MG63 (cell line): ENCODE data around the gene ELFN1. TPM values are rescaled to one million over a fixed set of nuclear protein-coding genes. Genes with fewer than 3 reads are reported as not detected.
"Not testable (repeated sequence)": the region's sequence is repeated elsewhere in the genome, so short reads cannot be mapped to it uniquely, and the experiment has no call there.

ENCODE experiments used
- DNase-seq: peaks from one replicate; pipeline ENCODE4 v3.0.0-alpha.2; 2020
- H3K27me3 ChIP-seq: fragments of 250-450 bp; sonication (Bioruptor Pico); 2 replicates; pipeline ENCODE4 v1.5.1; 2020; ENCODE audit warnings: mild to moderate bottlenecking, moderate library complexity
- H3K36me3 ChIP-seq: fragments of 250-450 bp; sonication (Bioruptor Pico); 2 replicates; pipeline ENCODE4 v1.5.1; 2020; ENCODE audit warnings: mild to moderate bottlenecking, moderate library complexity
- H3K4me3 ChIP-seq: fragments of 250-450 bp; sonication (Bioruptor Pico); 2 replicates; pipeline ENCODE4 v1.5.1; 2020; ENCODE audit warnings: mild to moderate bottlenecking, moderate library complexity
- H3K9me3 ChIP-seq: fragments of 250-450 bp; sonication (Bioruptor Pico); 2 replicates; pipeline ENCODE4 v1.5.1; 2020; ENCODE audit warnings: mild to moderate bottlenecking, moderate library complexity
- total RNA-seq: library from RNA; depleted of rRNA; stranded (reverse); fragments of >200 nt; shearing (Covaris generic); gene quantifications from 2 replicates; pipeline ENCODE4 v1.2.3, GENCODE V29; 2014; ENCODE audit warnings: low replicate concordance

Gene ELFN1
- total RNA-seq, 1 experiment from 2014 or later = 0.56 TPM

GRCh38 chr7:1718850-1719249, 48.8 kb downstream of the ELFN1 start:
- not testable (repeated sequence) for DNase-seq, H3K4me3 ChIP-seq, H3K27me3 ChIP-seq, H3K9me3 ChIP-seq, H3K36me3 ChIP-seq

- H3K4me3 ChIP-seq, H3K36me3 ChIP-seq, DNase-seq, H3K9me3 ChIP-seq, H3K27me3 ChIP-seq: not testable (repeated sequence)
These were observed 49.2 kb downstream of the ELFN1 start for GRCh38 chr7:1719256-1719655.

DNA sequence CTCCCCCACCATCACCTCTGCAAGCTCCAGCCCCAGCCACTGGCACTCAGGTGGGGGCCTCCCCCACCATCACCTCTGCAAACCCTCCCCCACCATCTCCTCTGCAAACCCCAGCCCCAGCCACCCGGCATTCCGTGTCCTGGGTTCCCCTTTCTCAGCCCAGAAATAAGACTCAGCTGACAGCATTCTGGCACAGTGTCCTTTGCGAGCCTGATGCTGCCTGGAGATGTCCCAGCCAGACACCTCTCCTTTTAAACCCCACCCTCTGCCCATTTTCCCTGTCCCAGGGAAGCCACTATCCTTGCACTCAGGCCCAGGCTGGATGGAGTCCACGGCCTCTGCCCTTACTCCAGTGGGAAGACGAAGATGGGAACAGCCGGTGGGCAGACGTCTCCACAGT, 49.8 kb downstream of the ELFN1 start:
- Histone ChIP-seq H3K4me3 (no peak overlapping the region), H3K9me3 (no peaks in the 10 kb centered on the region), H3K27me3 (no peaks in the 10 kb centered on the region), H3K36me3 (no peaks in the 10 kb centered on the region)
- no peak for DNase-seq

DNA sequence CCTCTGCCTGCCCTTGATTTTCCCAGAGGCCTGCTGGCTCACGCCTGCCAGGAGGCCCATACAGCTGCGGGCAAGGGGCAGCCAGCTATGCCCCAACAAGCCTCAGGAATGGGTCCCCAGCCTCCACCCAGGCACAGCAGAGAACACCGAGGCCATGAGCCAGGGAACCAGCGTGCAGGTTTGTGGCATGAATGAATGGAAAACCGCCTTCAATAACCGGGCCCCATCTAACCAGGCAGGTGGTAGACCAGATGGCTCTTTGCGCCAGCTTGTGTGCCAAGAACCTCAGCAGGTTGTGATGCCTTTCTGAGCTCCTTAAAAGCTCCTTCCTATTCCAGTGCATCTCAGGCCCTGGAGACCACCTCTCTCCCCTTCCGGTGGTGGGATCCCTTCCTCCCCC, 50.2 kb downstream of the ELFN1 start:
- no peaks in the 10 kb centered on the region for H3K27me3 ChIP-seq
- no peaks in the 10 kb centered on the region for H3K36me3 ChIP-seq
- no peak overlapping the region for H3K4me3 ChIP-seq
- no peak for DNase-seq
- H3K9me3 ChIP-seq = no peaks in the 10 kb centered on the region

DNA sequence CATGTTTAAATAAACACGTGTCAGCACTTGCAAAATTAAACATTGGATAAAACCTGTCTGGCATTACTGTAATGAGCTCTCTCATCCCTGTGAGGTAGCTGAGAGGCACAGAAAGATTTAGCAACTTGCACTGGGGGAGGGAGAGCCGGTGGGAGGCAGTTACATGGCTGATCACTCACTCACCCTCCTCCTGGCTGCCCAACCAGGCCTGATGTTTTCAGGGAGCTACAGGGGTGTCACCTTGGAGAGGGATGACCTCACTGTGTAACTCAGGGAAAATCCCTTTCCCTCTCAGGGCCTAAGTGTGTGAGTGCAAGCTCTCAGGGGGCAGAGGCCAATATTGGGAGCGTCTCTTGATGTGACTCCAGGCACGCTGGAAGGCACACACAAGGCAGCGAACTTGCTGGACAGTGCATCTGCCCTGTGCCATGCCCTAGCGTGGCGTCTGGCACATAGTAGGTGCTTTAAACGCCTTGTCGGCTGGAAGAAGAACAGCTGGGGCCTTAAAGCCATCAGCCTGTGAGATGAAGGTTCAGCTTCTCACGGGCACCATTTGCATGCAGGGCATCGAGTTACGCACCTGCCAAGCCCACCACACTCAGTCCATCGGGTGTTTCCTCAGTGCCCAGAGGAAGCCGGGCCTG, 51.1 kb downstream of the ELFN1 start:
- H3K27me3 ChIP-seq = no peaks in the 10 kb centered on the region
- no peaks in the 10 kb centered on the region for H3K36me3 ChIP-seq
- no peaks in the 10 kb centered on the region for H3K9me3 ChIP-seq
- no peak overlapping the region for H3K4me3 ChIP-seq
- DNase-seq = no peak

DNA sequence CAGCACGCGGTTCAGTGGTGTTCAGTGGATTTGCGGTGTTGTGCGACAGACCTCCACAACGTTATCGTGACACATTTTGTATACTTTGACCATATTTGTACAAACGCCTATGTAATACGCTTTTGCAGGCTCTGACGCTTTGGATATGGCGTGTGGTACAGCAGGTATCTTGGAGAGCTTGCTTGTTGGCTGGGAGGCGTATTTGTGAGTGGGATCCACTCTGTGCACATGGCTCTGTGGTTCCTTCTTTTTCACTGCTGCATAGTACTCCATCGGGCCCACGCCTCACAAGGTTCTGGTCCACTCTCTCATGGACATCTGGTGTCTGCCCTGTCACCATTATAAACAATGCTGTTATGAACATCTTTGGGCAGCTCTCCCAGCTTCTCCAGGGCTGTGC, 53.2 kb downstream of the ELFN1 start:
- Histone ChIP-seq H3K4me3 (no peak overlapping the region), H3K27me3 (no peaks in the 10 kb centered on the region), H3K36me3 (no peaks in the 10 kb centered on the region), H3K9me3 (no peaks in the 10 kb centered on the region)
- DNase-seq = no peak

DNA sequence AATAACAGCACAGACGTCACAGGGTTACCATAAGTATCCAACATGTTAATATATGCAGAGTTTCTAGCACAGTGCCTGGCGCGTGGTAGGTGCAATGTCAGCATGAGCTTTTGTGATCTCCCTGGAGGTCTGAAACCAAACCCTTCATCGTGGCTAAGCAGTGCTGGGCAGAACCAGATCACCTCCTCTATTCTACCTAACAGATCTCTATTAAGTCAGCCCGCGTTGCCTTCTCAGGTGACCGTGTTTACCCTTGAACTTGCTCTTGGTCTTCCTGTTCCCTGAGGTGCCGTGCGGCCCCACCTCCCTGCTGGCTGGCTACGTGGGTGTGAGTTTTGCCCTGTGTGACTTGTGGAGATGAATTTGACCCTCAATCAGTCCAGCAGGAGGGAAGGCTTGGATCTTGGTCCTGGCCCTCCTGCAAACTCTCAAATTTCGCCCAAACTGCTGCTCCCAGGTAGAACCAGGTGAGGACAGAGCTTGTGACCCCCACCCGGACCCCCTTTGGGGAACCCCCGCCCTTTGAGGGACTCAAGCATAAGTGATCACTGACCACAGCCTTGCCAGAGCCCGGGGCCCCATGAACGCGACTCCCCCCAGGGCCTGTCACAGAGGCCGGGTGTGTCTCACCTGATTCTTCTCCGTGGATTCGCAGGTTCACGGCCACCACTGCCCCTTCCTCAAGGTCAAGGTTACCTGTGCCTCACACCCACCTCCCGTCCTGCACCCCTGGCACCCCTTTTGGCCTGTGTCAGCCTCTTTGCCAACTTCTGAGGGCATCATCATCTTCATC, 54.2 kb downstream of the ELFN1 start:
- Histone ChIP-seq H3K9me3 (no peaks in the 10 kb centered on the region), H3K4me3 (no peak overlapping the region), H3K27me3 (no peaks in the 10 kb centered on the region), H3K36me3 (no peaks in the 10 kb centered on the region)
- no peak for DNase-seq

DNA sequence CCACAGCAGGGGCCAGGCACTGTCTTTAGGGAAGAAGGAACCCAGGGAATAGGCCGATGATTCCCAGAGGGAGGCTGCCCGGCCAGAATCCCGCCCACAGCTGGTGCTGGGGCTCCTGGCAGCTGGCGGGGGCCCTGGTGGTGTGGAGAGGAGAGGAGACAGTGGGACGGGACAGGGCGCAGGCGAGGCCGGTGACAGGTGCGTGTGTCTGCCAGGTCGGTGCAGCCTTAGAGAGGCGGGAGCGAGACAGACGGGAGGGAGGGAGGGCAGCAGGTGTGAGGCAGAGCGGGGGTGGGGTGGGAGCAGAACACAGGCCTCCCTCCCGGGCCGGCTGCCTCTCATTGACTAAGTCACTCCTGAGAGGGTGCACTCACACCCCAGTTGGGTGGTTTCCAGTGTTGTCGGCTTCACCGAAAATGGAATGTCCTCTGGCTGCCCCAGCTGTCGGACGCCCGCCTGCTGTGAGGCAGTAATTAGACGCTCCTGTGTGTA, 55.2 kb downstream of the ELFN1 start:
- H3K9me3 ChIP-seq = no peaks in the 10 kb centered on the region
- H3K27me3 ChIP-seq = no peaks in the 10 kb centered on the region
- no peak overlapping the region for H3K4me3 ChIP-seq
- no peak for DNase-seq
- no peaks in the 10 kb centered on the region for H3K36me3 ChIP-seq

DNA sequence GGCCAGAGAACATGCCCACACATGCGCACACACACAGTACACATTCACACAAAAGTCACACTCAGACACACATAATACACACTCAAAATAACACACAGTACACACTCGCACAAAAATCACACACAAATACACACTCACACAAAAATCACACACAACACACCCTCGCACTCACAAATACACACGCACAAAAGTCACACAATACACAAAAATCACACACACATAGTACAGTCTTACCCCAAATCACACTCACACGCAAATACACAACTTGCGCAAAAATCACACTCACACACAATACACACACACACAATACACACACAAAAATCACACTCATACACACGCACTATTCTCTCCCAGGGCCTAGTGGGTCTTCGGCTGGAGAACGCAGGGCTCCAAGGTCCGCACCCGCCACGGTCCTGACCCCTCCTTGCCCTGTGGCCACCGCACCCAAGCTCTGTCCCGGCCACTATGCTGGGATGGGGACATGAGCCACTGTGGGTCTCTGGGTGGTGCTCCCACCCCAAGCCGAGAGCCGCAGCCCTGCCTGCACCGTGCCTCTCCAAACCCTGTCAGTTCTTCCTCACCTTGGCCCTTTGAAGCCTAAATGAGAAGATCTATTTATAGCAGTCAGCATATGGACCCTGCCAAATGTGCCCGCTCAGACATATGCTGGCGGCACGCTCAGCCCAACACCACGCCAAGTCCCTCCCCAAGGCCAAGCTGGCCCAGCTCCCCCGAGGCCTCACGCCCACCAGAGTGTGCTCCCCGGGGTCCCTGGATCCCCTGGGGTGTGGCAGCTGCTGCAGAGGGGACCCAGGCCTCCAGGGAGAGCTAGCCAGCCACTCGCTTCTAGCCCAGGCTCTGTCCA, 55.9 kb downstream of the ELFN1 start:
- H3K4me3 ChIP-seq = no peak overlapping the region

DNA sequence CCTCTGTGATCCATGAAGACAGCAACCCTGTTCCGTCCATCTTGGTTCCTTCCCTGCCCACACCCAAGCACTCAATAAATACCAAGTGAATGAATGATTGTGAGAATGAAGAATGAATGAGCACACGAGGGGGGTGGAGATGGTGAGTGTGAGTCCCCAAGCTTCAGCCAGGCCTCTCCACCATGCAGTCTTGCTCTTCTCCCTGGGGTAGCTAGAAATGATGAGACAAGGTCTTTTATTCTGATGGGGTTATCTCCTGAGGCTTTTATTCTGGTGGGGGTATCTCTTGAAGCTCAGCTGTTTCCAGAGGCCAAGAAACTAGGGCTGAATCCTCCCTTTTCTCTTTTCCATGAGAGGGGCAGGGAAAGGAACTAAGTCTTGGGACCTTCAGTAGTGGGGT, 57.0 kb downstream of the ELFN1 start:
- Histone ChIP-seq H3K27me3 (no peaks in the 10 kb centered on the region), H3K36me3 (no peaks in the 10 kb centered on the region), H3K9me3 (no peaks in the 10 kb centered on the region), H3K4me3 (no peak overlapping the region)
- no peak for DNase-seq

More for the DNA sequence above, 55.9 kb downstream of the ELFN1 start:
- H3K27me3 ChIP-seq = no peaks in the 10 kb centered on the region
- no peak for DNase-seq
- no peaks in the 10 kb centered on the region for H3K36me3 ChIP-seq
- H3K9me3 ChIP-seq = no peaks in the 10 kb centered on the region

- Histone ChIP-seq H3K27me3 (no peaks in the 10 kb centered on the region), H3K36me3 (no peaks in the 10 kb centered on the region), H3K9me3 (no peaks in the 10 kb centered on the region), H3K4me3 (no peak overlapping the region)
- DNase-seq = no peak
These were observed 57.9 kb downstream of the ELFN1 start for GRCh38 chr7:1727812-1728570.

GRCh38 chr7:1729183-1729582, 59.1 kb downstream of the ELFN1 start:
- Histone ChIP-seq H3K36me3 (no peaks in the 10 kb centered on the region), H3K9me3 (no peaks in the 10 kb centered on the region), H3K4me3 (no peak overlapping the region), H3K27me3 (no peaks in the 10 kb centered on the region)
- DNase-seq = no peak

- no peak for DNase-seq
- Histone ChIP-seq H3K4me3 (no peak overlapping the region), H3K9me3 (no peaks in the 10 kb centered on the region), H3K27me3 (no peaks in the 10 kb centered on the region), H3K36me3 (no peaks in the 10 kb centered on the region)
These were observed 59.7 kb downstream of the ELFN1 start for GRCh38 chr7:1729773-1730172.

DNA sequence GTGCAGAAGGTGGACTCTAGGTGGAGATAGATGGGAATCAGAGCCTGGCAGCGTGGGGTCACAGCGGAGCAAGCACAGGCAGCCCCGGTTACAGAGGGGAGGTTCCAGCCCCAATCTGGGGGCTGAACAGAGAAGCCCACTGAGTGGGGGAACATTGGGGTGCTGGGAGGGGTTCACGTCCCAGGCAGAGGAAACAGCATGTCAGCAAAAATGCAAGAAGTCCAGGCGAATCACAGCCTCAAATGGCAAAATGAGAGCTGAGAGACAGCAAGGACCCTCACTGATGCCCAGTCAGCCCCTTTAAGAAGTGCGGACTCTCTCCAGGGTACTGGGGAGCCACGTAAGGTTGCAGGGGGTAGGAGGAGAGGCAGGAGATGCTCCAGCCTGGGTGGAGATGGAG, 62.0 kb downstream of the ELFN1 start:
- DNase-seq = no peak
- no peak overlapping the region for H3K4me3 ChIP-seq
- H3K27me3 ChIP-seq = no peaks in the 10 kb centered on the region
- H3K9me3 ChIP-seq = no peaks in the 10 kb centered on the region
- no peaks in the 10 kb centered on the region for H3K36me3 ChIP-seq

DNA sequence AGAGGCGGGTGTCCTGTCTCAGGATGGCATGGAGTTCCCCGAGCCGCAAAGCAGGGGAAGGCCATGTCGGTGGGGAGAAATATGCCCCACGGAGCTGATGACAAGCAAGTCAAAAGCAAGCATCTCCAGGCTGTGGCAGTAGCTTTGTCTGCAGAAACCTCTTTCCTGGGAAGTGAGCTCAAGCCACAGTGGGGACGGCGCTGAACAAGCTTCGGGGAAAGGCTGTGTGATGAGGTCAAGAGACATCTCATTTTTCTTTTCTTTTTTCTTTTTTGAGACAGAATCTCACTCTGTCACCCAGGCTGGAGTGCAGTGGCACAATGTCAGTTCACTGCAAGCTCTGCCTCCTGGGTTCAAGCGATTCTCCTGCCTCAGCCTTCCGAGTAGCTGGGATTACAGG, 62.6 kb downstream of the ELFN1 start:
- Histone ChIP-seq H3K4me3 (no peak overlapping the region), H3K27me3 (no peaks in the 10 kb centered on the region), H3K9me3 (no peaks in the 10 kb centered on the region), H3K36me3 (no peaks in the 10 kb centered on the region)
- no peak for DNase-seq

GRCh38 chr7:1733206-1733907, 63.3 kb downstream of the ELFN1 start:
- no peak overlapping the region for H3K4me3 ChIP-seq
- no peaks in the 10 kb centered on the region for H3K27me3 ChIP-seq
- H3K36me3 ChIP-seq = no peaks in the 10 kb centered on the region
- no peak for DNase-seq
- H3K9me3 ChIP-seq = no peaks in the 10 kb centered on the region
